ENCODE results near the gene ATAD3B. TPM values are rescaled to one million over a fixed set of nuclear protein-coding genes. Genes with fewer than 3 reads are reported as not detected.
"Not testable (repeated sequence)": the region's sequence is repeated elsewhere in the genome, so short reads cannot be mapped to it uniquely, and the experiment has no call there.

ATAD3B gene
- total and polyA plus RNA-seq, 4 donors = 6.4 to 14.3 (median 10.3) TPM

- no peak overlapping the region for H3K9ac ChIP-seq (ENCODE audit: low read depth in 1 of 2, low read length in 2 of 2)
- DNase-seq (ENCODE audit: low spot score) = no peak
- H3K27me3 ChIP-seq (ENCODE audit: control insufficient read depth in 4 of 4, insufficient read depth in 4 of 4, low read length in 3 of 4) = no peaks in the 10 kb centered on the region
- H3K36me3 ChIP-seq (ENCODE audit: control insufficient read depth in 4 of 4, insufficient read depth in 3 of 4, low read depth in 1 of 4, low read length in 3 of 4) = no peaks in the 10 kb centered on the region
- H3K4me1 ChIP-seq (ENCODE audit: control insufficient read depth in 4 of 4, insufficient read depth in 4 of 4, low read length in 3 of 4) = peaks cover 0 to 5% (median 0%) of the 10 kb centered on the region in 4 donors
- no peak overlapping the region for H3K27ac ChIP-seq (ENCODE audit: low read depth in 1 of 2, low read length in 2 of 2)
- TF ChIP-seq MAX (IDR thresholded peaks at IDR 0.05) (no peak), CTCF (IDR thresholded peaks at IDR 0.05; ENCODE audit: low read depth, low read length, missing input control) (no peak), HNF4G (IDR thresholded peaks at IDR 0.05) (no peak), RAD21 (IDR thresholded peaks at IDR 0.05) (no peak), JUND (IDR thresholded peaks at IDR 0.05) (no peak), EGR1 (IDR thresholded peaks at IDR 0.05; ENCODE audit: low read depth in 2 of 2) (no peak), GABPA (IDR thresholded peaks at IDR 0.05 in 1 of 2, conservative IDR thresholded peaks at IDR 0.05 in 1 of 2) (no peak), FOXA1 (IDR thresholded peaks at IDR 0.05) (no peak), RXRA (IDR thresholded peaks at IDR 0.05) (no peak), HNF4A (conservative IDR thresholded peaks at IDR 0.05) (no peak), YY1 (IDR thresholded peaks at IDR 0.05) (no peak), FOXA2 (IDR thresholded peaks at IDR 0.05) (no peak), NR2F2 (IDR thresholded peaks at IDR 0.05) (no peak), TAF1 (conservative IDR thresholded peaks at IDR 0.05) (no peak)
- TF ChIP-seq, protein P1, sequence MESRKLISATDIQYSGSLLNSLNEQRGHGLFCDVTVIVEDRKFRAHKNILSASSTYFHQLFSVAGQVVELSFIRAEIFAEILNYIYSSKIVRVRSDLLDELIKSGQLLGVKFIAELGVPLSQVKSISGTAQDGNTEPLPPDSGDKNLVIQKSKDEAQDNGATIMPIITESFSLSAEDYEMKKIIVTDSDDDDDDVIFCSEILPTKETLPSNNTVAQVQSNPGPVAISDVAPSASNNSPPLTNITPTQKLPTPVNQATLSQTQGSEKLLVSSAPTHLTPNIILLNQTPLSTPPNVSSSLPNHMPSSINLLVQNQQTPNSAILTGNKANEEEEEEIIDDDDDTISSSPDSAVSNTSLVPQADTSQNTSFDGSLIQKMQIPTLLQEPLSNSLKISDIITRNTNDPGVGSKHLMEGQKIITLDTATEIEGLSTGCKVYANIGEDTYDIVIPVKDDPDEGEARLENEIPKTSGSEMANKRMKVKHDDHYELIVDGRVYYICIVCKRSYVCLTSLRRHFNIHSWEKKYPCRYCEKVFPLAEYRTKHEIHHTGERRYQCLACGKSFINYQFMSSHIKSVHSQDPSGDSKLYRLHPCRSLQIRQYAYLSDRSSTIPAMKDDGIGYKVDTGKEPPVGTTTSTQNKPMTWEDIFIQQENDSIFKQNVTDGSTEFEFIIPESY (IDR thresholded peaks at IDR 0.05) = no peak
- TF ChIP-seq, protein P2, sequence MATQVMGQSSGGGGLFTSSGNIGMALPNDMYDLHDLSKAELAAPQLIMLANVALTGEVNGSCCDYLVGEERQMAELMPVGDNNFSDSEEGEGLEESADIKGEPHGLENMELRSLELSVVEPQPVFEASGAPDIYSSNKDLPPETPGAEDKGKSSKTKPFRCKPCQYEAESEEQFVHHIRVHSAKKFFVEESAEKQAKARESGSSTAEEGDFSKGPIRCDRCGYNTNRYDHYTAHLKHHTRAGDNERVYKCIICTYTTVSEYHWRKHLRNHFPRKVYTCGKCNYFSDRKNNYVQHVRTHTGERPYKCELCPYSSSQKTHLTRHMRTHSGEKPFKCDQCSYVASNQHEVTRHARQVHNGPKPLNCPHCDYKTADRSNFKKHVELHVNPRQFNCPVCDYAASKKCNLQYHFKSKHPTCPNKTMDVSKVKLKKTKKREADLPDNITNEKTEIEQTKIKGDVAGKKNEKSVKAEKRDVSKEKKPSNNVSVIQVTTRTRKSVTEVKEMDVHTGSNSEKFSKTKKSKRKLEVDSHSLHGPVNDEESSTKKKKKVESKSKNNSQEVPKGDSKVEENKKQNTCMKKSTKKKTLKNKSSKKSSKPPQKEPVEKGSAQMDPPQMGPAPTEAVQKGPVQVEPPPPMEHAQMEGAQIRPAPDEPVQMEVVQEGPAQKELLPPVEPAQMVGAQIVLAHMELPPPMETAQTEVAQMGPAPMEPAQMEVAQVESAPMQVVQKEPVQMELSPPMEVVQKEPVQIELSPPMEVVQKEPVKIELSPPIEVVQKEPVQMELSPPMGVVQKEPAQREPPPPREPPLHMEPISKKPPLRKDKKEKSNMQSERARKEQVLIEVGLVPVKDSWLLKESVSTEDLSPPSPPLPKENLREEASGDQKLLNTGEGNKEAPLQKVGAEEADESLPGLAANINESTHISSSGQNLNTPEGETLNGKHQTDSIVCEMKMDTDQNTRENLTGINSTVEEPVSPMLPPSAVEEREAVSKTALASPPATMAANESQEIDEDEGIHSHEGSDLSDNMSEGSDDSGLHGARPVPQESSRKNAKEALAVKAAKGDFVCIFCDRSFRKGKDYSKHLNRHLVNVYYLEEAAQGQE (IDR thresholded peaks at IDR 0.05) = no peak
- 93% methylated on average over 7 of the region's 7 CpGs for WGBS
- H3K4me3 ChIP-seq (ENCODE audit: low read depth in 1 of 3, low read length in 3 of 3) = no peak overlapping the region
- H3K9me3 ChIP-seq (ENCODE audit: control insufficient read depth in 4 of 4, low read length in 3 of 4) = no peaks in the 10 kb centered on the region
Observed at GRCh38 chr1:1463312-1463711, 8.3 kb upstream of the ATAD3B start.

DNA sequence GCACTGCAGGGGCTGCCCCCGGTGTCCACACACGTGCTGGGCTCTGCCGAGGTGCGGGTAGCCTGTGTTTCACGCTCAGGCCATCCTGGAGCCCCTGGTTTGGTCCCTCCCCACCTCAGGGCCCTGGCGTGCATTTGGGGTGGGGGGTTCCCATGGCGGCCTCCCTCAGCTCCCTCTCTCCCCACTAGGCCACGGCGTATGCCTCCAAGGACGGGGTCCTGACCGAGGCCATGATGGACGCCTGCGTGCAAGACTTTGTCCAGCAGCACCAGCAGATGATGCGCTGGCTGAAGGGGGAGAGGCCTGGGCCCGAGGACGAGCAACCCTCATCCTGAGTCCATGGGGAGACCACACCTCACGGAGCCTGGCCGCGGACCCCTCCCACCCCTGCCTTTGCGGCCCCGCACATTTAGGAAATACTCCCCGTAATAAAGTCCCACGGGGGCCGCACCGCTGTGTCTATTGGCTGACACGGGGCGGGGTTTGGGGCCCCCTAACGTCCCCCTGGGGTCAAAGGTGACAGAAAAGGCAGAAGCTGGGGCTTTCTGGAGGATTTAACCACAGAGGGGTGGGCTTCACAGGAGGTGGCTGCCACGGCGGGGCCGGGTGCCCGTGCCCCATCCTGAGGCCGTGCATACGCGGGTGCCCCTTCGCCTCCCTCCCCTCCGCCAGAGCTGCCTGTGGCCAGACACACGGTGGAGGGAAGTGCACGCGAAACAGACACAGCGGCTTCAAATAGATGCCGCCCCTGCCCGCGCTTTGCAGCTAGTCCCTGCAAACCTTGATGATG, 3.2 kb upstream of the ATAD3B start:
- not testable (repeated sequence) for H3K27me3 ChIP-seq (ENCODE audit: control insufficient read depth in 4 of 4, insufficient read depth in 4 of 4, low read length in 3 of 4); H3K27ac ChIP-seq (ENCODE audit: low read depth in 1 of 2, low read length in 2 of 2); H3K9me3 ChIP-seq (ENCODE audit: control insufficient read depth in 4 of 4, low read length in 3 of 4); H3K36me3 ChIP-seq (ENCODE audit: control insufficient read depth in 4 of 4, insufficient read depth in 3 of 4, low read depth in 1 of 4, low read length in 3 of 4); H3K4me3 ChIP-seq (ENCODE audit: low read depth in 1 of 3, low read length in 3 of 3); H3K9ac ChIP-seq (ENCODE audit: low read depth in 1 of 2, low read length in 2 of 2); DNase-seq (ENCODE audit: low spot score)
- peaks cover 6 to 15% (median 11%) of the 10 kb centered on the region in 4 donors for H3K4me1 ChIP-seq (ENCODE audit: control insufficient read depth in 4 of 4, insufficient read depth in 4 of 4, low read length in 3 of 4)
- 85% methylated on average over 38 of the region's 44 CpGs for WGBS

Measured in liver (tissue), 9 donors.